Osteoblast (primary cell): ENCODE data around the gene CFAP251. TPM values are rescaled to one million over a fixed set of nuclear protein-coding genes. Genes with fewer than 3 reads are reported as not detected.

Experiments
- DNase-seq: peaks from one replicate; pipeline ENCODE4 v3.0.0; 2011; ENCODE audit warnings: low spot score, mixed read lengths; ENCODE audit not compliant: insufficient read length; ENCODE audit errors: missing footprints
- H2AFZ ChIP-seq: 2 replicates; pipeline ENCODE4 v1.6.0; 2011; ENCODE audit warnings: mild to moderate bottlenecking, low read length
- H3K27ac ChIP-seq: 2 replicates; pipeline ENCODE4 v1.5.1; 2011; ENCODE audit warnings: mild to moderate bottlenecking, low read depth, low read length, moderate library complexity
- H3K27me3 ChIP-seq: 2 replicates; pipeline ENCODE4 v1.6.0; 2012; ENCODE audit warnings: mild to moderate bottlenecking, control low read depth, inconsistent platforms, low read length, moderate library complexity; ENCODE audit not compliant: insufficient read depth
- H3K36me3 ChIP-seq: 2 replicates; pipeline ENCODE4 v1.5.1; 2011; ENCODE audit warnings: mild to moderate bottlenecking, low read length, control low read depth, moderate library complexity; ENCODE audit not compliant: insufficient read depth
- H3K4me1 ChIP-seq: 2 replicates; pipeline ENCODE4 v1.5.1; 2011; ENCODE audit warnings: mild to moderate bottlenecking, low read length, control low read depth, moderate library complexity; ENCODE audit not compliant: insufficient read depth
- H3K4me2 ChIP-seq: 2 replicates; pipeline ENCODE4 v1.6.0; 2011; ENCODE audit warnings: mild to moderate bottlenecking, low read length; ENCODE audit not compliant: insufficient read depth
- H3K4me3 ChIP-seq: fragments of 200-600 bp; sonication (generic); 3 replicates; pipeline ENCODE4 v1.5.1; 2012; ENCODE audit warnings: mild to moderate bottlenecking, low read length, inconsistent platforms; ENCODE audit not compliant: insufficient read depth
- H3K79me2 ChIP-seq: 2 replicates; pipeline ENCODE4 v1.6.0; 2012; ENCODE audit warnings: mild to moderate bottlenecking, low read length, control low read depth, inconsistent platforms; ENCODE audit not compliant: insufficient read depth
- H3K9me3 ChIP-seq: 2 replicates; pipeline ENCODE4 v1.5.1; 2011; ENCODE audit warnings: low read depth, low read length, control low read depth
- H4K20me1 ChIP-seq: 2 replicates; pipeline ENCODE4 v1.6.0; 2012; ENCODE audit warnings: mild to moderate bottlenecking, low read length, control low read depth; ENCODE audit not compliant: insufficient read depth
- CTCF ChIP-seq: IDR thresholded peaks from 2 replicates; pipeline ENCODE4 v1.5.1; 2011; ENCODE audit warnings: mild to moderate bottlenecking, low read depth, low read length, moderate library complexity; ENCODE audit errors: extremely low read depth
- total RNA-seq: library from RNA; depleted of rRNA; stranded (reverse); fragments of >200 nt; gene quantifications from 2 replicates; pipeline ENCODE4 v1.2.3, GENCODE V29; 2012

CFAP251 gene
- total RNA-seq, 1 donor = 4.3 TPM

DNA sequence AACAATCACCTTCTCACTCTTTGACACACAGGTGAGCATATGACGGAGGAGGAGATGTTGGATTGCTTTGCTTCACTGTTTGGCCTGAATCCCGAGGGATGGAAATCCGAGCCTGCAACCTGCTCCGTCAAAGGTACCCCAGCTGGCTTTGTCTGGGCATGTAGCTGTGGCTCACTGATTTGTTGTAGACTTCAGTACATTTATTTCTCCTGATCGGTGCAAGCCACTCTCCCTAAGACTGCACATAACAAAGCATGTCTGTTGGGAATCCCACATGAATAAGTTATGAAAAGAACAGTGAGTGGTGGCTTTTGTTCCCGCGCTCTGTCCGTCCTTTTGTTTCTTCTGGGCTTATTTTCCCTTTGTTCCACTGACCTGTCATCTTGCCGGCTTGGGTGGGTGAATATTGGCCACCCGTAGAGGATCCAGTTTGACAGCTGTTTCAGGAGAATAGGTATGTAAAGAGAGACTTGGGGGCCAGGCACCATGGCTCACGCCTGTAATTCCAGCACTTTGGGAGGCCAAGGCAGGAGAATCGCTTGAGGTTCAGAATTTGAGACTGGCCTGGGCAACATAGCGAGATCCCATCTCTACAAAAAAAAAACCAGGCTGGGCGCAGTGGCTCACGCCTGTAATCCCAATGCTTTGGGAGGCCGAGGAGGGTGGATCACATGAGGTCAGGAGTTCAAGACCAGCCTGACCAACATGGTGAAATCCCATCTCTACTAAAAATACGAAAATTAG, 83.2 kb downstream of the CFAP251 start:
- H3K79me2 ChIP-seq = no peaks in the 10 kb centered on the region
- H3K27ac ChIP-seq = no peak overlapping the region
- no peak overlapping the region for H3K4me3 ChIP-seq
- H3K9me3 ChIP-seq = no peaks in the 10 kb centered on the region
- no peak overlapping the region for H3K4me2 ChIP-seq
- no peaks in the 10 kb centered on the region for H3K27me3 ChIP-seq
- no peaks in the 10 kb centered on the region for H4K20me1 ChIP-seq
- no peak for TF ChIP-seq CTCF
- H2AFZ ChIP-seq = no peak overlapping the region
- H3K36me3 ChIP-seq = no peaks in the 10 kb centered on the region
- DNase-seq = no peak
- H3K4me1 ChIP-seq = peaks cover 10% of the 10 kb centered on the region

GRCh38 chr12:122003651-122004611, 85.5 kb downstream of the CFAP251 start:
- peaks cover 8% of the 10 kb centered on the region for H3K4me1 ChIP-seq
- no peak overlapping the region for H3K4me2 ChIP-seq
- DNase-seq = peak; percentile 90
- no peak for TF ChIP-seq CTCF
- H3K27me3 ChIP-seq = no peaks in the 10 kb centered on the region
- H3K27ac ChIP-seq = no peak overlapping the region
- no peaks in the 10 kb centered on the region for H4K20me1 ChIP-seq
- no peaks in the 10 kb centered on the region for H3K79me2 ChIP-seq
- H2AFZ ChIP-seq = no peak overlapping the region
- H3K4me3 ChIP-seq = no peak overlapping the region
- H3K9me3 ChIP-seq = no peaks in the 10 kb centered on the region
- no peaks in the 10 kb centered on the region for H3K36me3 ChIP-seq

- H3K79me2 ChIP-seq = no peaks in the 10 kb centered on the region
- no peaks in the 10 kb centered on the region for H4K20me1 ChIP-seq
- H3K4me3 ChIP-seq = no peak overlapping the region
- H2AFZ ChIP-seq = no peak overlapping the region
- TF ChIP-seq CTCF = no peak
- H3K27ac ChIP-seq = no peak overlapping the region
- no peak overlapping the region for H3K4me2 ChIP-seq
- DNase-seq = no peak
- H3K4me1 ChIP-seq = peaks cover 8% of the 10 kb centered on the region
- no peaks in the 10 kb centered on the region for H3K27me3 ChIP-seq
- H3K36me3 ChIP-seq = no peaks in the 10 kb centered on the region
- H3K9me3 ChIP-seq = no peaks in the 10 kb centered on the region
These were observed 86.3 kb downstream of the CFAP251 start for GRCh38 chr12:122004633-122005071.
